ENCODE results near the gene HMG20A. TPM values are rescaled to one million over a fixed set of nuclear protein-coding genes. Genes with fewer than 3 reads are reported as not detected.

HMG20A gene
- polyA plus RNA-seq, 2 donors, result 6.5 to 7.0 TPM

- H3K4me3 ChIP-seq (ENCODE audit: low read depth in 1 of 2, low read length in 2 of 2), result no peak overlapping the region
- no peaks in the 10 kb centered on the region for H3K27me3 ChIP-seq (ENCODE audit: control insufficient read depth in 1 of 2, insufficient read depth in 2 of 2, low read length in 2 of 2)
- no peak overlapping the region for H3K27ac ChIP-seq (ENCODE audit: low read depth in 2 of 2, low read length in 1 of 2)
- no peaks in the 10 kb centered on the region for H3K36me3 ChIP-seq (ENCODE audit: control insufficient read depth in 2 of 2, insufficient read depth in 2 of 2, low read length in 1 of 2)
- peaks cover 3 to 6% of the 10 kb centered on the region in 2 donors for H3K4me1 ChIP-seq (ENCODE audit: control insufficient read depth in 2 of 2, insufficient read depth in 2 of 2, low read length in 1 of 2)
- 91 to 94% methylated on average over 10 of the region's 10 CpGs for WGBS, 2 donors
- H3K9me3 ChIP-seq (ENCODE audit: control insufficient read depth in 2 of 2, insufficient read depth in 1 of 2, low read depth in 1 of 2, low read length in 1 of 2), result no peaks in the 10 kb centered on the region
Observed at GRCh38 chr15:77529394-77530159, 108.9 kb downstream of the HMG20A start.

GRCh38 chr15:77530576-77530975, 109.9 kb downstream of the HMG20A start:
- Histone ChIP-seq H3K27me3 (ENCODE audit: control insufficient read depth in 1 of 2, insufficient read depth in 2 of 2, low read length in 2 of 2) (no peaks in the 10 kb centered on the region), H3K4me3 (ENCODE audit: low read depth in 1 of 2, low read length in 2 of 2) (no peak overlapping the region), H3K27ac (ENCODE audit: low read depth in 2 of 2, low read length in 1 of 2) (no peak overlapping the region), H3K4me1 (ENCODE audit: control insufficient read depth in 2 of 2, insufficient read depth in 2 of 2, low read length in 1 of 2) (peaks cover 3 to 6% of the 10 kb centered on the region in 2 donors), H3K36me3 (ENCODE audit: control insufficient read depth in 2 of 2, insufficient read depth in 2 of 2, low read length in 1 of 2) (no peaks in the 10 kb centered on the region), H3K9me3 (ENCODE audit: control insufficient read depth in 2 of 2, insufficient read depth in 1 of 2, low read depth in 1 of 2, low read length in 1 of 2) (no peaks in the 10 kb centered on the region)
- 84 to 87% methylated on average over 7 of the region's 7 CpGs for WGBS, 2 donors

- Histone ChIP-seq H3K4me3 (ENCODE audit: low read depth in 1 of 2, low read length in 2 of 2) (no peak overlapping the region), H3K9me3 (ENCODE audit: control insufficient read depth in 2 of 2, insufficient read depth in 1 of 2, low read depth in 1 of 2, low read length in 1 of 2) (no peaks in the 10 kb centered on the region), H3K27ac (ENCODE audit: low read depth in 2 of 2, low read length in 1 of 2) (no peak overlapping the region), H3K4me1 (ENCODE audit: control insufficient read depth in 2 of 2, insufficient read depth in 2 of 2, low read length in 1 of 2) (peaks cover 3 to 6% of the 10 kb centered on the region in 2 donors), H3K36me3 (ENCODE audit: control insufficient read depth in 2 of 2, insufficient read depth in 2 of 2, low read length in 1 of 2) (no peaks in the 10 kb centered on the region), H3K27me3 (ENCODE audit: control insufficient read depth in 1 of 2, insufficient read depth in 2 of 2, low read length in 2 of 2) (no peaks in the 10 kb centered on the region)
- 92% methylated on average over 26 of the region's 26 CpGs for WGBS, 2 donors
Observed at GRCh38 chr15:77531191-77532000, 110.7 kb downstream of the HMG20A start.

- Histone ChIP-seq H3K9me3 (ENCODE audit: control insufficient read depth in 2 of 2, insufficient read depth in 1 of 2, low read depth in 1 of 2, low read length in 1 of 2) (no peaks in the 10 kb centered on the region), H3K27me3 (ENCODE audit: control insufficient read depth in 1 of 2, insufficient read depth in 2 of 2, low read length in 2 of 2) (no peaks in the 10 kb centered on the region), H3K4me1 (ENCODE audit: control insufficient read depth in 2 of 2, insufficient read depth in 2 of 2, low read length in 1 of 2) (peaks cover 3 to 6% of the 10 kb centered on the region in 2 donors), H3K4me3 (ENCODE audit: low read depth in 1 of 2, low read length in 2 of 2) (no peak overlapping the region), H3K27ac (ENCODE audit: low read depth in 2 of 2, low read length in 1 of 2) (no peak overlapping the region), H3K36me3 (ENCODE audit: control insufficient read depth in 2 of 2, insufficient read depth in 2 of 2, low read length in 1 of 2) (no peaks in the 10 kb centered on the region)
- WGBS, 2 donors, result 79 to 92% methylated on average over 3 of the region's 3 CpGs
Observed at GRCh38 chr15:77532067-77532710, 111.5 kb downstream of the HMG20A start.

GRCh38 chr15:77532846-77533245, 112.2 kb downstream of the HMG20A start:
- H3K36me3 ChIP-seq (ENCODE audit: control insufficient read depth in 2 of 2, insufficient read depth in 2 of 2, low read length in 1 of 2), result no peaks in the 10 kb centered on the region
- no peaks in the 10 kb centered on the region for H3K27me3 ChIP-seq (ENCODE audit: control insufficient read depth in 1 of 2, insufficient read depth in 2 of 2, low read length in 2 of 2)
- H3K4me1 ChIP-seq (ENCODE audit: control insufficient read depth in 2 of 2, insufficient read depth in 2 of 2, low read length in 1 of 2), result peaks cover 1 to 3% of the 10 kb centered on the region in 2 donors
- H3K9me3 ChIP-seq (ENCODE audit: control insufficient read depth in 2 of 2, insufficient read depth in 1 of 2, low read depth in 1 of 2, low read length in 1 of 2), result no peaks in the 10 kb centered on the region
- WGBS, 2 donors, result 73 to 80% methylated on average over 7 of the region's 7 CpGs
- H3K4me3 ChIP-seq (ENCODE audit: low read depth in 1 of 2, low read length in 2 of 2), result no peak overlapping the region
- no peak overlapping the region for H3K27ac ChIP-seq (ENCODE audit: low read depth in 2 of 2, low read length in 1 of 2)

GRCh38 chr15:77533578-77534430, 113.1 kb downstream of the HMG20A start:
- Histone ChIP-seq H3K9me3 (ENCODE audit: control insufficient read depth in 2 of 2, insufficient read depth in 1 of 2, low read depth in 1 of 2, low read length in 1 of 2) (no peaks in the 10 kb centered on the region), H3K36me3 (ENCODE audit: control insufficient read depth in 2 of 2, insufficient read depth in 2 of 2, low read length in 1 of 2) (no peaks in the 10 kb centered on the region), H3K4me1 (ENCODE audit: control insufficient read depth in 2 of 2, insufficient read depth in 2 of 2, low read length in 1 of 2) (peaks cover 0 to 2% of the 10 kb centered on the region in 2 donors), H3K27ac (ENCODE audit: low read depth in 2 of 2, low read length in 1 of 2) (no peak overlapping the region), H3K4me3 (ENCODE audit: low read depth in 1 of 2, low read length in 2 of 2) (no peak overlapping the region), H3K27me3 (ENCODE audit: control insufficient read depth in 1 of 2, insufficient read depth in 2 of 2, low read length in 2 of 2) (no peaks in the 10 kb centered on the region)
- 67% methylated on average over 13 of the region's 13 CpGs for WGBS, 2 donors

Other genes starting within 250 kb of the HMG20A start
- gene PEAK1, start 784 bp upstream of the HMG20A start, polyA plus RNA-seq, result 1 to 10 TPM; 1.9 to 3.6 TPM
- gene LINGO1, start 212.0 kb downstream of the HMG20A start, polyA plus RNA-seq, result under 1 TPM; 0.08 to 0.25 TPM

All from esophagus (tissue), 2 donors.